ENCODE data around the gene SPPL3. TPM values are rescaled to one million over a fixed set of nuclear protein-coding genes. Genes with fewer than 3 reads are reported as not detected.

The SPPL3 gene
- total RNA-seq, 1 experiment from 2014 or later: 39.7 TPM

GRCh38 chr12:120758798-120759590 lies 145.2 kb downstream of the SPPL3 start:
- ATAC-seq: no peak
- Histone ChIP-seq H3K27ac (ENCODE audit: low read depth, low read length) (no peak overlapping the region), H3K4me1 (ENCODE audit: control insufficient read depth in 1 of 2, insufficient read depth in 2 of 2, low read length in 2 of 2) (no peaks in the 10 kb centered on the region), H3K9ac (ENCODE audit: low read length) (no peak overlapping the region), H3K9me3 (ENCODE audit: control insufficient read depth in 1 of 2, insufficient read depth in 1 of 2, low read depth in 1 of 2, low read length in 2 of 2) (no peaks in the 10 kb centered on the region), H3K4me3 (replicated peaks in 1 of 2; ENCODE audit: low read depth in 1 of 2, low read length in 2 of 2) (no peak overlapping the region), H3K36me3 (ENCODE audit: control insufficient read depth in 1 of 2, insufficient read depth in 2 of 2, low read length in 2 of 2) (no peaks in the 10 kb centered on the region; a peak in 2 of 4 replicates), H3K27me3 (ENCODE audit: insufficient read depth, low read length) (no peaks in the 10 kb centered on the region), H3K9me2 (ENCODE audit: insufficient read depth) (no peaks in the 10 kb centered on the region), H2AFZ (ENCODE audit: low read depth, low read length, poor library complexity, severe bottlenecking) (no peak overlapping the region), H3K79me2 (ENCODE audit: insufficient read depth, low read length) (no peaks in the 10 kb centered on the region), H3K4me2 (ENCODE audit: low read length) (no peak overlapping the region), H4K20me1 (ENCODE audit: insufficient read depth) (no peaks in the 10 kb centered on the region)
- ChIA-PET CTCF (no interaction called here), POLR2A (no interaction called here), RAD21 (ENCODE audit: low non-redundant PET in 1 of 2, low total read pairs in 2 of 2, uncharacterized antibody in 2 of 2, unreplicated experiment in 2 of 2) (no interaction called here)
- no TSS peak for BruUV-seq (replicated peaks)
- DNase-seq (ENCODE audit: low read depth, low spot score): no peak
- intact Hi-C loops (cut with micrococcal nuclease): no loop called here
- no peak for TF ChIP-seq ELF1 (IDR thresholded peaks at IDR 0.05; ENCODE audit: borderline replicate concordance, low read depth)
- TF ChIP-seq, protein P1, sequence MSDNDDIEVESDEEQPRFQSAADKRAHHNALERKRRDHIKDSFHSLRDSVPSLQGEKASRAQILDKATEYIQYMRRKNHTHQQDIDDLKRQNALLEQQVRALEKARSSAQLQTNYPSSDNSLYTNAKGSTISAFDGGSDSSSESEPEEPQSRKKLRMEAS (IDR thresholded peaks at IDR 0.05): no peak
- no peak for TF ChIP-seq YY1 (IDR thresholded peaks at IDR 0.05; ENCODE audit: extremely low read depth, insufficient replicate concordance, low read depth, low read length)
- TF ChIP-seq POLR2AphosphoS5 (IDR thresholded peaks at IDR 0.05; ENCODE audit: low read depth, low read length): no peak
- TF ChIP-seq EGR1 (IDR thresholded peaks at IDR 0.05; ENCODE audit: low read depth): no peak
- TF ChIP-seq EZH2phosphoT487 (IDR thresholded peaks at IDR 0.05; ENCODE audit: borderline replicate concordance): no peak
- TF ChIP-seq ZFX (IDR thresholded peaks at IDR 0.05): no peak
- no peak for TF ChIP-seq CBX3 (IDR thresholded peaks at IDR 0.05; ENCODE audit: low read depth)
- no peak for TF ChIP-seq SP1 (IDR thresholded peaks at IDR 0.05; ENCODE audit: low read depth)
- no peak for TF ChIP-seq SIN3A (IDR thresholded peaks at IDR 0.05; ENCODE audit: low read depth)
- no peak for TF ChIP-seq ATF3 (IDR thresholded peaks at IDR 0.05)
- TF ChIP-seq POLR2A (IDR thresholded peaks at IDR 0.05; ENCODE audit: borderline replicate concordance, extremely low read depth, insufficient read depth, insufficient read length): no peak
- no peak for TF ChIP-seq TCF7L2 (IDR thresholded peaks at IDR 0.05; ENCODE audit: borderline replicate concordance, extremely low read depth, insufficient read depth, insufficient read length)

All from HCT116 (cell line).